GOT3 (cell line): Measurements from ENCODE around the gene ZNF800.
"Not testable (repeated sequence)": the region's sequence is repeated elsewhere in the genome, so short reads cannot be mapped to it uniquely, and the experiment has no call there.

Source experiments
- DNase-seq: peaks from one replicate; lab custom pipeline; 2025; ENCODE audit warnings: mixed read lengths; lab: John Stamatoyannopoulos, UW

The ZNF800 gene

GRCh38 chr7:127392566-127393367 is at the start of gene ZNF800:
Gene ZNF800, minus strand, starts transcription at chr7:127392708. Its CDS starts 1,151 bp downstream, at chr7:127391557.
- DNase-seq: peak; percentile 48

- DNase-seq: no peak
Measured at GRCh38 chr7:127440206-127440605, 47.7 kb upstream of the ZNF800 start.

GRCh38 chr7:127438836-127439235 is 46.3 kb upstream of the ZNF800 start:
- no peak for DNase-seq

- DNase-seq: no peak
Measured at GRCh38 chr7:127437837-127438236, 45.3 kb upstream of the ZNF800 start.

GRCh38 chr7:127437241-127437640 is 44.7 kb upstream of the ZNF800 start:
- no peak for DNase-seq

- DNase-seq: not testable (repeated sequence)
Measured at GRCh38 chr7:127429281-127429680, 36.8 kb upstream of the ZNF800 start.

GRCh38 chr7:127419196-127419595 is 26.7 kb upstream of the ZNF800 start:
- DNase-seq: no peak

- no peak for DNase-seq
Measured at GRCh38 chr7:127418459-127418858, 26.0 kb upstream of the ZNF800 start.

- DNase-seq: no peak
Measured at GRCh38 chr7:127417346-127417745, 24.8 kb upstream of the ZNF800 start.

GRCh38 chr7:127415060-127415742 is 22.7 kb upstream of the ZNF800 start:
- DNase-seq: no peak

- no peak for DNase-seq
Measured at GRCh38 chr7:127413962-127414361, 21.5 kb upstream of the ZNF800 start.

GRCh38 chr7:127413326-127413725 is 20.8 kb upstream of the ZNF800 start:
- no peak for DNase-seq

- DNase-seq: no peak
Measured at GRCh38 chr7:127411176-127411575, 18.7 kb upstream of the ZNF800 start.

GRCh38 chr7:127409629-127410028 is 17.1 kb upstream of the ZNF800 start:
- DNase-seq: no peak

GRCh38 chr7:127404286-127405072 is 12.0 kb upstream of the ZNF800 start:
- no peak for DNase-seq

GRCh38 chr7:127396184-127396583 is 3.7 kb upstream of the ZNF800 start:
- DNase-seq: no peak

- DNase-seq: not testable (repeated sequence)
Measured at GRCh38 chr7:127395104-127395503, 2.6 kb upstream of the ZNF800 start.

GRCh38 chr7:127393368-127394058 is 1.0 kb upstream of the ZNF800 start:
- no peak for DNase-seq

- DNase-seq: no peak
Measured at GRCh38 chr7:127392182-127392565, 334 bp downstream of the ZNF800 start.

GRCh38 chr7:127391591-127392181 is 822 bp downstream of the ZNF800 start:
- DNase-seq: no peak

- DNase-seq: no peak
Measured at GRCh38 chr7:127390817-127391590, 1.5 kb downstream of the ZNF800 start.
